GM21423 (cell line): ENCODE data around the gene CCDC124.

ENCODE experiments used
- ATAC-seq: cut with Tn5 transposase; IDR thresholded peaks from one replicate; pipeline ENCODE4 v1.9.1; 2021; ENCODE audit warnings: mild to moderate bottlenecking, moderate library complexity; ENCODE audit not compliant: unreplicated experiment

The CCDC124 gene

DNA sequence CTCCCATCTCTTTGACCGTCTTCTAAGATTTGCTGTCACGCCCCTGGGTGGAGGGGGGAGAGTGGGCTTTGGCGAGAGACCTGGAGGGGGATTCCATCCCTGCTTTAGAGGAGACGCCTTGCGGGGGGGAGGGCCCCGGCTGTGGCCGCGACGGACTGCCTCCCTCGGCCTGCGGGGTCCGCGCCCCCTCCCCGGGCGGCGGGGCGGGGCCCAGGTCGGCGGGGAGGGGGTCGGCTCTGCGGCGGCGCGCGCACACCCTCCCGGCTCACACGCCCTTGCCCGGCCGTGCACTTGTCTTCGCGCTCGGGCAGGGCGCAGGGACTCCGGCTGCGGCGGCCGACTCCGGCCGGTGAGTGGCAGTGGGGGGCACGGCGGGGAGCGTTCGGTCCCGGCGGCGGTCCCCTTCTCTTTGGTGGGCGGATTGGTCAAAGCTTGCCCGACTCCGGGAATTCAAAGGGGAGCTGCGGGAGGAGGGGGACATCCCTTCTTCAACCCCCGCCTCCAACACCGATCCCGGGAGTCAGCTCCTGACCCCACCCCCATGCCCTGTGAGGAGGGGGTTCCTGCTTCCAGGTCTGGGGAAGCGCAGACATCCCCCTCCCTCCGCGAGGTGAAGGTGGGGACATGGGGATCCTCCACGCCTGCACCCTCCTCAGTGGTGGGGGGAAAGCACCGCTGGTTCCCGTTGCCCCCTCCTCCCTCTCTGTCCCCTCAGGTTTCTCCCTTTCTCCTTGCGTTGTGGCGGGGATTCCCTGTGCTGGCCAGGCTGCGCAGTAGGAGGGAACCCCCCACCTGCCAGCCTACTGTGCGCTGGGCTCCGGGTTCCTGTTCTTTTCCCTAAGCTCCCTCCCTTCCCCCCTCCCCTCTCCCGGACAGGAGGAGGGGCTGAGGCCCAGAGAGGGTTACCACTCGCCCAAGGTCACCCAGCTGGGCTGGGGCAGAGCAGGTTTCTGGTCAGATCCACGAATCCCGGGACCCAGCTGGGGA lies 19.5 kb downstream of the CCDC124 start:
- no peak for ATAC-seq

DNA sequence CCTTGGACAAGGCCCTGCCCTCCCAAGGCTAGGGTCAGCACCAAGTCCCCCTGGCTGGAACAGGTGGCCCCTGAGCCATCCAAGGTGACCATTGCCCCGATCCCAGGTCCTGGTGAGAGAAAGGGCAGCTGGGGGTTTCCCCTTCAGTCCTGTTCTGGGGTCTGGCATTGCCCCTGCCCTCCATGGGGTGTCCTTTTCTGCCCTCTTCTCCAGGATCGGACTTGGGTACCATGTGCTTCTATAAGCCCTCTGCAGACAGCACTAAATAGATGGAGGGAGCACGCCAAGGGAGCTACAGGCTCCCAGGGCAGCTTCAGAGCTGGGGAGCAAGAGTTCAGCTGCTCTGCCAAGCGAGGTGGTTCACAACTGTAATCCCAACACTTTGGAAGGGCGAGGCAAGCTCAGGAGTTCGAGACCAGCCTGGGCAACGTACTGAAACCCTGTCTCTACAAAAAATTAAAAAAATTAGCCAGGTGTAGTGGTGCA lies 20.5 kb downstream of the CCDC124 start:
- no peak for ATAC-seq

DNA sequence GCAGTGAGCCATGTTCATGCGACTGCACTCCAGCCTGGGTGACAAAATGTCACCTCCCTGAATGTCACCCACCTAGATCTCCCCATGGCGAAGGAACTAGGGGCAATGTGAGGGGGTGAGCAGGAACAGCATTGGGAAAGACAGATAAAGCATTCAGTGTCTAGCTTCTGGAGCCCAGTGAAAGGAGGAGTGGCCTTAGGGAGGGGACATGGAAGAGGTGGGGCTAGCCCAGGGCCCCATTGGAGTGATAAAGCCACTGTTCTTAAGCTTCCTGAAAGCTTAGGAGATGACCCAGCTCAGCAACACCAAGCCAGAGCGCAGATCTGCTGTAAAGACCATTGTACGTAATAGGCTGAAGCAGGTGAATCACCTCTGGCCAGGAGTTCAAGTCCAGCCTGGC lies 21.1 kb downstream of the CCDC124 start:
- no peak for ATAC-seq

DNA sequence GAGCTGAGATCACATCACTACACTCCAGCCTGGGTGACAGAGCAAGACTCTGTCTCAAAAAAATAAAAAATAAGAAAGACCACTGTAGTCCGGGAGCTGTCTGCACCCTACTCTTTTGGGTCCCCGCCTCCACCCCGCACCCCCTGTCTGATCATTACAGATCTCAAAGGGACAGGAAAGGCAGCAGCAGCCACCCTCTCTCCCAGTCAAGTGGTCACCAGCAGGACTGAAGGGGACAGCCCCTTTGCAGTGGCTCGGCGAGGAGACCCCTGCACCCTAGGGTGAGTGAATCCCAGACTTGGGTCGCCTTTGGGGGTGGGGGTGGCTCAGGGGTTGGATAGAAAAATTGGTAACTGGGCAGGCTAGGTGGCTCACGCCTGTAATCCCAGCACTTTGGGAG lies 21.6 kb downstream of the CCDC124 start:
- ATAC-seq = no peak

DNA sequence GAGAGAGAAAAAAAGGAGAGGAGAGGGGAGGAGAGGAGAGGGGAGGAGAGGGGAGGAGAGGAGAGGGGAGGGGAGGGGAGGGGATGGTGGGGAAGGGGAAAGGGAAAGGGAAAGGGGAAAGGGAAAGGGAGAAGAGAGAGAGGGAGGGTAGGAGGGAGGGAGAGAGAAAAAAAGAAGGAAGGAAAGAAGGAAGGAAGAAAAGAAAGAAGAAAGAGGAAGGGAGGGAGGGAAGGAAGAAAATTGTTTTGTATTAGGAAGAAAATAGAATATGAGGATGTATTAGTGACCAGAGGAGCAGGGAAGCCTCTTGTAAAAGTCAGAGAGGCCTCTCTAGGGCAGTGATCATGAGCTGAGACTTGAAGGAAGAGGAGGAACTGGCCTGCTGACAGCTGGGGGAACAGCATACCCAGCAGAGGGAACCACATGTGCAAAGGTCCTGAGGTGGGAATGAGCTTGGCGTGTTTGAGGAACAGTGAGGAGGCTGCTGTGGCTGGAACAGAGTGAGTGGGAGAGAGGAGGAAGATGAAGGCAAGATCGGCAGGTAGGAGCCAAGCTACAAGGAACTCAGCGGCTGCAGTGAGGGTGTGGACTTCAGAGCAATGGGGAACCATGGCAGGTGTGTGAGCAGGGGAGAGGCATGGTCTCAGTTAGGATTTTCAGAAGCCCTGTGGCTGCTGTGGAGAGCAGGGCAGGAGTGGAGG lies 24.5 kb downstream of the CCDC124 start:
- no peak for ATAC-seq

DNA sequence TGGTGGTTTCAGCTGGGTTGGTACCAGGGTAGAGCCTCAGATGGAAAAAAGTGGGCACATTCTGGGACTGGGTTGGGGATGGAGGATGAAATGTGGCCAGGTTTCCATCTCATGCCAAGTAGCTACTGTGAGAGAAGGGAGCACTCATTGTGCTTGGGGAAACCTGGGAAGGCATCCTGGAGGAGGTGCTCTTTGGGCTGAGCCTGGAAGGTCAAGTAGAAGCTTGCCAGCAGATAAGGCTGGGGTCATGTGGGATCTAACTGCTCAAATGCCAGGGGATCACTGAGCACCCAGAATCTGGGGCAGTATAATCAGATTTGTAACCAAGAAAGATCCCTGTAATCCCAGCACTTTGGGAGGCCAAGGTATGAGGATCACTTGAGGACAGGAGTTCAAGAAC lies 25.1 kb downstream of the CCDC124 start:
- ATAC-seq = no peak

DNA sequence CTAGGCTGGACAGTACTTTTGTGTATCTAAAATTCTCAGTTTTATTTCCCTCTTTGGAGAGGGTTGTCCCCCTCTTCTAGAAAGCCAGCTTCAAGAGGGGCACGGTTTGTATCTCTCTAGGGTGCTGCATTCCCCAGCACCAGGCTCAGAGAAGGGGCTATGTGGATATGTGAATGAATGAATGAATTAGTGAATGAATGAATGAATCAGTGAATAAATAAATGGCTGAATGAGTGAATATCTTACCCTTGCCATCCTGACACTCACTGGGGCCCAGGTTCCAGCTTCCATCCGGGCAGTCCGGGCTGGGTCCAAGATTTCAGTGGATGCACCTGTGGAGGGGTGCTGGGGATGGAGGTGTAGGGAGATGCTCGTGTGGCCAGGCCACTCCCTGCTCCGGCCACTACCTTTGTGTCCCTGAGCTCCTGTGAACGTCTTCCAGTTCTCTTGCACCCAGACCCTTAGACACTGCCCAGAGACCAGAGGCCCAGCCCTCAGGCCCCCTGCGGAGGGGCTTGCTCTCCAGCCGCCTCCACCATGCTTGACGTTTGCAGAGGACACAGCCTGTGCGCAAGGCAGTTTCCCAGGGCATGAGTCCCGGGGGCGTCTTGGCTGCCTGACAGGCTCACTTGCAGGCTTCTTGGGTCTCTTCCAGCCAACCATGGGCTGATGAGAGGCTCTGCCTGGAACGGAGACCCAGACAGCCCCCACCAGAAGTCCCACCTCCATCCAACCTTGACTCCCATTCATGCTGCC lies 31.3 kb downstream of the CCDC124 start:
- ATAC-seq = no peak

DNA sequence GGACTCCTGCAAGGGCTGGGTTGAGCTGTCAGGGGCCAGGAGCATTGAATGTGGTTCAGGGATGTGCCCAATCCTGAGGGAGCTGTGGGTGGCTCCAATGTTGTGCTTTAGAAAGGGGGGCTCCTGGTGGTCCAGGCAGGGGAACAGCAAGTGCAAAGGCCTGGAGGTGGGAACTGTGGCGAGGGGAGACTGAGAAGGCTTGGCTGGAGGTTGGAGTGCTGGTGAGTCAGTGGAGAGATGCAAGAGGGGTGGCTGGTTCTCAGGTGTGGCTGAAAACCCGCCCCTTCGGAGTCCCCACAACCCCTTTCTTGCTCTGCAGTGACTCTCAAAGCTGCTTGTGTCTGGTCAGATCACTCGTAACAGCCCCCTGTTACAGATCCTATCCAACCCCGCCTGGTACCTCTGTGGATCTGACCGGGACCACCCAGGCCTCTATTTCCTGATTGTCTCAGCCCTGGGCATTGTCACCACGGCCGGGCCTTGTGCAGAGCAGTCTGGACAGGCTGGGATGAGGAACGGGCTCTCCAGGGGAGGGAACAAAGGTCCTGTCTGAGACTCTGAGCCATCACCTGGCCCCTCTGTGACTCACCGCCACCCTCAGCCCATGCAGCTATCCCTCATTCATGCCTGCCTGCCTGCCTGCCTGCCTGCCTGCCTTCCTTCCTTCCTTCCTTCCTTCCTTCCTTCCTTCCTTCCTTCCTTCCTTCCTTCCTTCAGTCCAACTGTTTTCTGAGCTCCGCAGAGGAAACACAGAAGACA lies 32.7 kb downstream of the CCDC124 start:
- ATAC-seq = no peak

DNA sequence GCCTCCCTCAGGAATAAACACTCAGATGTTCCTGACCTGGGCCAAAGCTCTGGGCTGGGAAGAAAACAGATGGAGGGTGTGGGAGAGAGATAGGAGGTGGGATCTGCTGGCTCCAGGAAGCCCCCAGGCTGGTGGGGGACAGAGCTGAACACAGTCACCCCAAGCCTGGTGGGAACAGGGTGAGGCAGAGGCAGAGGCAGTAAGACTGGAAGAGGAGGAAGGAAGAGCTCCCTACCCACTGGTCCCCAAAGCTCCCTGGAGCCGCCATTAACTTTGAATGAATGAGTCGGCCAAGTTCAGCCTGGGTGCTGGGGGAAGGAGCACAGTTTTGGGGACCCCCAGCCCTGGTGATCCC lies 33.3 kb downstream of the CCDC124 start:
- ATAC-seq = no peak

DNA sequence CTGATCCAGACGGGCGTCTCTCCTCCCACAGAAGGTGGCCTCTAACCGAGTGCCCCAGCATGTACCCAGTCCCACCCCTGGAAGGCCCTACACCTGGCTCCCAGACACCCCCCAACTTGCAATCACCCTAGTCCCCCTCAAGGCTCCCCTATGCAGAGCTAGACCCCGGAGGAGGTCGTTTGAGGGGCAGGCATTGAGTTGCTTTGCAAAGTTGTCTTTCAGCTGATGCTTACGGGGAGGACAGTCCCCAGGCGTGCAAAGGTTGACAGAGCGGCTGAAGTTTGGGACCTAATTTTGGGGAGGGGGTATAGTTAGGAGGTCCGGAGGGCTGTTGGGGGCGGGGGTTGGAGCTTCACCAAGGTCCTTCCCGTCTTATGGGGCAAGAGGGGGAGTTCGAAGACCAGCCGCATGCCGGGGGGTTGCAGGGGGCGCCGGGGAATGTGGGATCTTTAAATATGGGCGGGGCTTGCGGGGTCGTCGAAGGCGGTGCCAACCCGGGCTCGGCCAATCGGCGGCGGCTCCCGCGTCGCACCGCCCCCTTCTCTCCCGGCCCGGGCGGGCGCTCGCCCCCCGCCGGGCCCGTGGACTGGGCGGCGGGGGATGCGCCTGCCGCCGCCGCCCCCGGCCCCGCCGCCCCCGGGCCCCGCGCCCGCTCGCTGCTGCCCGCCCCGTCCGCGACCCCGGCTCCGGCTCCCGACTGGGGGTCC lies 33.9 kb downstream of the CCDC124 start, which contains the start of gene KCNN1:
Gene KCNN1, plus strand, starts transcription at position 558 of the 707 bp plus-strand sequence. CDS start 6,782 bp downstream, outside the sequence.
- ATAC-seq = no peak

DNA sequence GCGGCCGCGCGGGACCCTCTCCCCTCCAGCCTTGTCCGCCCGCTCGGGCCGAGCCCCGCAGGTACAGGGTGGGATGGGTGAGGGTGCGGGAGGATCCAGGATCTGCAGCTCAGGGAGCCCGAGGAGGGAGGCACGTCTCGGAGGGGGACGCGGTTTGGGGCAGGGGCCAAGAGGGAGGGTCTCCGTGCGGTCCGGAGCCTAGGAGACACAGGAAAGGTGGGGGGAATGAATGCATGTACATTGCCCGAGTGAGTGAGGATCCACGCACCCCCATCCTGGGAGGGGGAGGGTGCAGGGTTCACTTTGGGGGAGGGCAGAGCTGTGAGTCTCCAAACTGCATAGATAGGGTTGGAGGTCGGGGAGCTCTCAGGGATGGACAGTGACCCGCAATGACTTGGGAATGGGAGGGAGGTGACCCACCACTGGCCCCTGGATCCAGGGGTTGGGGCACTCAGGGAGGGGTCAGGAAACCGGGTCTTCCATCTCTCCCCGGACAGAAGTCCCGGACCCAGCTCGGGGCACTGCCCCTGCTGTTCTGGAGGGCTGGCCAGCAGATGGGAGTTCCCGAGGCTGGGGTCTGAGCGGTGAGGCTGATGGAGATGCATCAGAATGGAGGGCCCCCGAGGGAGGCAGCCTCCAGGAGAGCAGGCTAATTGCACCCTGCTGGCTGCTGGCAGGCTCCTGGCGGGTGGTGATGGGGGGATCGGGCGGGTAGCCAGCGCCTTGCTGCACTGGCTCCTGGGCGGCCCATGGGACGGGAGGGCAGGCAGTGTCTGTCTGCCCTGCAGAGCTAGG lies 34.6 kb downstream of the CCDC124 start:
- ATAC-seq = no peak

DNA sequence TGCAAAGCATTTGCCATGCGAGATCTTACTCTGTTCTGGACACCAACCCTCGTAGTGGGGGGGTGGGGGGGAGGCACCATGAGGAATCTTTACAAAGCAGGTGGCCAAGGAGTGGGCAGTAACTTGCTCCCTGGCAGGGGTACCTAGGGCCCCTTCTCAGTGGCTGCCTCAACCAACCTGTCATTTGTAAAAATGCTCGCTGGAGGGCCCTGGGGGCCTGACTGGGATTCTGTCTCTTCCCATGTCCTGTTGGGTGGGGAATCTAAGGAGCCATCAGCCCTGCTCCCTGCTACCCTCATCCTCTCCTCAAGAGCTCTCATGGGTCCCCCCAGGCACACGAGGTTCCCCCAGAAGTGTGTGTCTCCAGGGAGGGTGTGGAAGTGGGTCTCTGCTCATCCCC lies 35.5 kb downstream of the CCDC124 start:
- no peak for ATAC-seq

DNA sequence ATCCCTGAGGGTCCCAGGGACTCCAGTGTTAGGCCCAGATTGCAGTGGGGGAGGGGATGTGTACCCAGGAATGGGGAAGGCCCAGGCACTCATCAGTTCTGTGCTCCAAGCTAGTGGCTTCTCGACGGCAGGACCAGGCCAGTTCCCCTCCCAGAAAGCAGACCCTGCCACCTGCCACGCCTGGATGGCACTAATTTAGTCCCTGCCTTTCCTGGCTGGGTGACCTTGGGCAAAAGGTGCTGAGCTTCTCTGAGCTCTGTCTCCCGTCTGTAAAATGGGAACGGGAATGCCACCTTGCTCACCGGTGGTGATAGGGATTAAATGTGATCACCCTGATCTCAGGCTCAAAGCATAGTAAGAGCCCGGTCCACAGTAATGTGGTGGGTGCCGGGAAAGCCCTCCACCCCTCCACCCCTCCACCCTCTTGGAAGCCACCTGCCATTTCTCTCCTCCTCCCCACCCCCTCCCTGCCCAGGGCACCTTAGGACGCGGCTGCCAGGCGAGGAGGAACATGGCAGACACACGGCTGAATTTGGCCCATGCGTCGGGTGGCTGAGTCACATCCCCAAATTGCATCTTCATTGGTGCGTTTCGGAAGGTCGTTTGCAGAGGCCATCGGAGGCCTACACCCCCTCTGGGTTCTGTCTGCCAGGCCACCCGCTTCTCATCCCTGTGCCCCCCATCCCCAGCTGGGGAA lies 36.4 kb downstream of the CCDC124 start:
- no peak for ATAC-seq

DNA sequence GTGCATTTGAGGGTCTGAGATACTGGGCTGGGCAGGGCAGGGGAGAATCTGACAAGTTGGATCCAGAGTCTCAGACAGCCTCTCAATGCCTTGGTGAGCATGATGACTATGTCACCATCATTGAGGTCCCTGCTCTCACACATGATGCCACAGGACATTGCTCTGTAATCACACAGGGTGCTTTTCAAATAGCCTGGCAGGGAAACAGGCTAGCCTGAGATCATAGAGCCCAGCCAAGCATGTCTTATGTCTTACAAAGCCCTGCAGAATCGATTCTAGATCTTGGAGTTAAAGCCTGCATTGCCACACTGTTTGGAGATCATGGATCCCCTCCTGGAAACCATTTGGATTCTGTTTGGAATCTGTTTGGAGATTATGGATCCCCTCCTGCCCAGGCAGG lies 39.4 kb downstream of the CCDC124 start:
- ATAC-seq = no peak

DNA sequence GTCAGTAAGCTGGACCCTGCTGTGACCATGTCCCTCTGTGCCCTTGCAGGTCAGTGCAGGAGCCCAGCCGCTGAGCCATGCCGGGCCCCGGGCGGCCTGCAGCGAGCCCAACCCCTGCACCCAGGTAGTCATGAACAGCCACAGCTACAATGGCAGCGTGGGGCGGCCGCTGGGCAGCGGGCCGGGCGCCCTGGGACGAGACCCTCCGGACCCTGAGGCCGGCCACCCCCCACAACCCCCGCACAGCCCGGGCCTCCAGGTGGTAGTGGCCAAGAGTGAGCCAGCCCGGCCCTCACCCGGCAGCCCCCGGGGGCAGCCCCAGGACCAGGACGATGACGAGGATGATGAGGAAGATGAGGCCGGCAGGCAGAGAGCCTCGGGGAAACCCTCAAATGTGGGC lies 40.9 kb downstream of the CCDC124 start:
- no peak for ATAC-seq

DNA sequence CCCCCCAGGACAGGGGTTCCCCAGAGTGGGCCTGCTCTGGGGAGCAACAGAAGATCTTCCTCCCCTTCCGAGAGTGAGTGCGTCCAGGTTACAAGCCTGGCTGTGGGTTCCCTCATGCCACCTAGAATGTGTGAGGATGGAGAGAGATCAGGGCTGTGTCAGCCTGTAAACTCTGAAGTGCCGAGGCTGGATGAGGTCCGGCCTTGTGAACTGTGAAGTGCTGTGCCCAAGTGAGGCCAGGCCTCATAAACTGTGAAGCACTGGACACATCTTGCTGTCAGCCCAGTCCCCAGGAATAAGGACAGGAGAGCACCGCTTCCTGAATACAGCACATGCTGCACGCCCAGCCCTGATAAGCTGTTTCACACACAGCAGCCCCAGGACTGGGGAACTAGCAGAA lies 41.7 kb downstream of the CCDC124 start:
- no peak for ATAC-seq

DNA sequence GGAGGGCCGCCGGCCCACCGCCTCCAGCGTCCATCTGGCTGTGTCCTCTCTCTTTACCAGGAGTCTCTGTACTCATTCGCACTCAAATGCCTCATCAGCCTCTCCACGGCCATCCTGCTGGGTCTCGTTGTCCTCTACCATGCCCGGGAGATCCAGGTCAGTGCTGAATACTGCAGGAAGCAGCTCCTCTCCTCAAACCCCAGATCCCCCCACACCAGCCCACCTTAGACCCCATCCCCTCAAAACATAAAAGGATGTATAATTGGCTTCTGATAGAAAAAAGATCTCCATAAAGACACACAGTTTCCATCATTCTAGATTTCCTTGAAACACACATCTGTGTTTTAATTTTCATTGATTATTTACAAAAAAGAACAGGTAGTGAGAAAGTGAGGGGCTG lies 42.2 kb downstream of the CCDC124 start:
- ATAC-seq = no peak

DNA sequence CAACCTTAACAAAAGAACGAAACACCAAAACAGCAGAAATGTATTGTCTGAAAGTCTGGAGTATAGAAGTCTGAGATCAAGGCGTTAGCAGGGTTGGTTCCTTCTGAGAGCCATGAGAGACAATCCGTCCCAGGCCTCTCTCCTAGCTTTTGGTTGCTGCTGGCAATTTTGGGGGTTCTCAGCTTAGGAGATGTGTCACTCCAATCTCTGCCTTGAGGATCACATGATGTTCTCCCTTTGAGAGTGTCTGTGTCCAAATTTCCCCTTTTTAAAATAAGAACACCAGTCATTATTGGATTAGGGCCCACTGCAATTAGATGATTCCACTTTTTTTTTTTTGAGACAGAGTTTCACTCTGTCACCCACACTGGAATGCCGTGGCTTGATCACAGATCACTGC lies 44.2 kb downstream of the CCDC124 start:
- ATAC-seq = no peak
